Upper lobe of left lung (tissue), 4 donors: ENCODE measurements around the gene AFF3.

Experiments
- POLR2A ChIP-seq, 4 donors: fragments of 450-650 bp; IDR thresholded peaks; one replicate each; pipeline ENCODE4 v1.5.1; 2016 to 2017; ENCODE audit warnings: antibody characterized with exemption in 4 of 4, mild to moderate bottlenecking in 2 of 4
- TF ChIP-seq, protein P1 (sequence below), 6 experiments: fragments of 450-650 bp in 4 of 6; fragments of 200-600 bp in 2 of 6; sonication (generic) in 2 of 6; IDR thresholded peaks; one replicate each; pipeline ENCODE4 v1.5.1; 2016 to 2019; ENCODE audit warnings: antibody characterized with exemption in 6 of 6

DNA sequence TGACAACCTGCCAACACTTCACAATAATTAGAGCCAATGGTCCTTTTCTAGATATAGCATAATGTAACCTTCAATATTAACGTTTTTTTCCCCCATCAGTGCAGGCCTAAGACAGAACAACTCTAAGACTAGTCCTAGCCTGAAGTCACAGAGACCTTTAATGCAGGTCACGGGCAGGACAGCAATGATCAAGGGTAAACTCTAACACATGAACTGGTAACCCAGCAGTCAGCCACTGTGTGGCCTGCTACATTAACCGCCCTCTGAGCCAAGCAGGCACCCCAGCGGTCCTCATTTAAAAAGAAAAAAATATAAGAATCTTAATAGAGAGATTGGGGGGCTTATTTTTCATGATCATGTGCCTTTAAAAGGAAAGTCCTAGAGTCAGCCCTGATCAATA lies 290.6 kb downstream of the AFF3 start:
- TF ChIP-seq, protein P1, sequence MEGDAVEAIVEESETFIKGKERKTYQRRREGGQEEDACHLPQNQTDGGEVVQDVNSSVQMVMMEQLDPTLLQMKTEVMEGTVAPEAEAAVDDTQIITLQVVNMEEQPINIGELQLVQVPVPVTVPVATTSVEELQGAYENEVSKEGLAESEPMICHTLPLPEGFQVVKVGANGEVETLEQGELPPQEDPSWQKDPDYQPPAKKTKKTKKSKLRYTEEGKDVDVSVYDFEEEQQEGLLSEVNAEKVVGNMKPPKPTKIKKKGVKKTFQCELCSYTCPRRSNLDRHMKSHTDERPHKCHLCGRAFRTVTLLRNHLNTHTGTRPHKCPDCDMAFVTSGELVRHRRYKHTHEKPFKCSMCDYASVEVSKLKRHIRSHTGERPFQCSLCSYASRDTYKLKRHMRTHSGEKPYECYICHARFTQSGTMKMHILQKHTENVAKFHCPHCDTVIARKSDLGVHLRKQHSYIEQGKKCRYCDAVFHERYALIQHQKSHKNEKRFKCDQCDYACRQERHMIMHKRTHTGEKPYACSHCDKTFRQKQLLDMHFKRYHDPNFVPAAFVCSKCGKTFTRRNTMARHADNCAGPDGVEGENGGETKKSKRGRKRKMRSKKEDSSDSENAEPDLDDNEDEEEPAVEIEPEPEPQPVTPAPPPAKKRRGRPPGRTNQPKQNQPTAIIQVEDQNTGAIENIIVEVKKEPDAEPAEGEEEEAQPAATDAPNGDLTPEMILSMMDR (IDR thresholded peaks at IDR 0.05), result no peak
- no peak for TF ChIP-seq POLR2A (IDR thresholded peaks at IDR 0.05)
